ELR (cell line): ENCODE data around the gene NDFIP2.
"Not testable (repeated sequence)": the region's sequence is repeated elsewhere in the genome, so short reads cannot be mapped to it uniquely, and the experiment has no call there.

Experiments used
- DNase-seq: peaks from one replicate; pipeline ENCODE4 v3.0.0-alpha.2; 2015; ENCODE audit warnings: low read depth

NDFIP2 gene

GRCh38 chr13:79593641-79594275 lies 112.8 kb downstream of the NDFIP2 start:
- peak; percentile 88 for DNase-seq

GRCh38 chr13:79600146-79600545 lies 119.2 kb downstream of the NDFIP2 start:
- DNase-seq = not testable (repeated sequence)

- DNase-seq = no peak
These were observed 122.0 kb downstream of the NDFIP2 start for GRCh38 chr13:79602936-79603335.

- DNase-seq = no peak
These were observed 123.8 kb downstream of the NDFIP2 start for GRCh38 chr13:79604752-79605151.
